HTERT RPE-1 (cell line): Measurements from ENCODE around the gene OR7E24.
"Not testable (repeated sequence)": the region's sequence is repeated elsewhere in the genome, so short reads cannot be mapped to it uniquely, and the experiment has no call there.

Source experiments
- in situ Hi-C: fragments of 300-500 bp; cut with MboI; formaldehyde crosslinking; loops from 4 replicates; pipeline ENCODE4 v1.14.3; 2020; ENCODE audit warnings: low sequenced_read_pairs

The OR7E24 gene

DNA sequence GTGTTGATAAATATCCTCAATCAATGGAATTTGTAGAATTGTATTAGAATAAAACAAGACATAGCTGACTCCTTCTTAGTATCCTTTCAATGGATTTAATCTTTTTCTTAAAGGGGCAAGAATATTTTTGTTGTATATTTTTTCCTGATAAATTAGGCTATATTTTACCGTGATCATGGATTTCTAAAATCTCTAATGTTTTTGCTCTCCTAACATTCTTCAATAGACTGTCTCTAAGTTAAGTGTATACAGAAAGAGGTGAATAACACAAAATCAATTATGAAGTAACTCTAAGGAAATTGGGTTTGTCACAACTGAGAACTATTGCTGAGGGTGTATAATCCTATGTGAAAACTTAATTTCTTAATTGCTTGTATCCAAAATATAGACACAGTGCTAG lies at the start of gene OR7E24:
Gene OR7E24 (plus strand): TSS at position 301 of the 400 bp plus-strand sequence. CDS start 114 bp downstream, outside the sequence.
- in situ Hi-C loops: no loop called here

DNA sequence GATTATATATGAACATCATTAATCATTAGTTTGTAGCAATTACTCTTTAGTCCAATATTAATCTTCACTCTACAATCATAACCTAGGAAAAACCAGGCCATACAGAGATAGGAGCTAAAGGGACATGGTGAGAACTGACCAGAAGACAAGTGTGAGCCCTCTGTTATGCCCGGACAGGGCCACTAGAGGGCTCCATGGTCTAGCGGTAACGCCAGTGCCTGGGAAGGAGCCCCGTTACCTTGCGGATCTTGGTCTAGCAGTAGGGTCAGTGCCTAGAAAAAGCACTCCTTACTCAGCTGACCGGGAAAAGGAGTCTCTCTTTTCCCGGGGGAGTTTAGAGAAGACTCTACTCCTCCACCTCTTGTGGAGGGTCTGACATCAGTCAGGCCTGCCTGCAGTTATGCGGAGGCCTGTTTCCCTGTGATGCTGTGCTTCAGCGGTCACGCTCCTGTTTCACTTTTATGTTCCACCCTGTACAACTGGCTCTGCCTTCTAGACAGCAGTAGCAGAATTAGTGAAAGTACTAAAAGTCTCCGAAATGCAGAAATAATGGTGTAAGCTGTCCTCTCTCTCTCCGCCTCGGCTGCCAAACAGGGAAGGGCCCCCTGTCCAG lies 45.1 kb upstream of the OR7E24 start:
- in situ Hi-C loops: no loop called here

DNA sequence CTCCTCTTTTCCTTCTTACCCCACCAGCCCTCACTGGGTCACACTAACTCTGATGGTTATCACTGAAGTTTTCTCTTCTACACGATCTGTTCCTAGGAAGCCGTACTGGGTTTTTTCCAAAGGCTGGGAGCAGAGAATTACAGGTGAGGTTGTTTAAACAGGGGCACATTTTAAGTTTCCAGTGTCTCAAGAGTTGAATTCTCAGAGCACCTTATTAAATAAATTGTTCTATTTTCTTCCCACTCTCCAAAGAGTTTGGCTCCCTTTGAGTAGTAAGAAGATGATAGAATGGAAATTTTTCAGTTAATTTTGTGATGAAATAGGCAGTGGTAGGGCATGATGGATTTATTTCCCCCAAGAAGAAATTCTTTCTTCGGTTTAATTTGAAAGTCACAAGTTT lies 31.2 kb upstream of the OR7E24 start, which contains the start of gene OR7D4:
Gene OR7D4 (minus strand): TSS at position 101 of the 400 bp plus-strand sequence. CDS start 4,752 bp downstream, outside the sequence.
- in situ Hi-C loops: no loop called here

DNA sequence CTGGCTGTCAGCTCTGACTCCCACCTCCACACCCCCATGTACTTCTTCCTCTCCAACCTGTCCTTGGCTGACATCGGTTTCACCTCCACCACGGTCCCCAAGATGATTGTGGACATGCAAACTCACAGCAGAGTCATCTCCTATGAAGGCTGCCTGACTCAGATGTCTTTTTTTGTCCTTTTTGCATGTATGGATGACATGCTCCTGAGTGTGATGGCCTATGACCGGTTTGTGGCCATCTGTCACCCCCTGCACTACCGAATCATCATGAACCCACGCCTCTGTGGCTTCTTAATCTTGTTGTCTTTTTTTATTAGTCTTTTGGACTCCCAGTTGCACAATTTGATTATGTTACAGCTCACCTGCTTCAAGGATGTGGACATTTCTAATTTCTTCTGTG lies 506 bp downstream of the OR7E24 start:
- in situ Hi-C loops: no loop called here

DNA sequence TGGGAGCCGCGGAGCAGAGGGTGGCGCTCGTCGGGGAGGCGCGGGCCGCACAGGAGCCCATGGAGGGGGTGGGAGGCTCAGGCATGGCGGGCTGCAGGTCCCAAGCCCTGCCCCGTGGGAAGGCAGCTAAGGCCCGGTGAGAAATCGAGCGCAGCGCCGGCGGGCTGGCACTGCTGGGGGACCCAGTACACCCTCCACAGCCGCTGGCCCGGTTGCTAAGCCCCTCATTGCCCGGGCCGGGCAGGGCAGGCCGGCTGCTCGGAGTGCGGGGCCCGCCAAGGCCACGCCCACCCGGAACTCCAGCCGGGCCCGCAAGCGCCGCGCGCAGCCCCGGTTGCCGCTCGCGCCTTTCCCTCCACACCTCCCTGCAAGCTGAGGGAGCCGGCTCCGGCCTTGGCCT lies 32.8 kb downstream of the OR7E24 start:
- in situ Hi-C loops: not testable (repeated sequence)

DNA sequence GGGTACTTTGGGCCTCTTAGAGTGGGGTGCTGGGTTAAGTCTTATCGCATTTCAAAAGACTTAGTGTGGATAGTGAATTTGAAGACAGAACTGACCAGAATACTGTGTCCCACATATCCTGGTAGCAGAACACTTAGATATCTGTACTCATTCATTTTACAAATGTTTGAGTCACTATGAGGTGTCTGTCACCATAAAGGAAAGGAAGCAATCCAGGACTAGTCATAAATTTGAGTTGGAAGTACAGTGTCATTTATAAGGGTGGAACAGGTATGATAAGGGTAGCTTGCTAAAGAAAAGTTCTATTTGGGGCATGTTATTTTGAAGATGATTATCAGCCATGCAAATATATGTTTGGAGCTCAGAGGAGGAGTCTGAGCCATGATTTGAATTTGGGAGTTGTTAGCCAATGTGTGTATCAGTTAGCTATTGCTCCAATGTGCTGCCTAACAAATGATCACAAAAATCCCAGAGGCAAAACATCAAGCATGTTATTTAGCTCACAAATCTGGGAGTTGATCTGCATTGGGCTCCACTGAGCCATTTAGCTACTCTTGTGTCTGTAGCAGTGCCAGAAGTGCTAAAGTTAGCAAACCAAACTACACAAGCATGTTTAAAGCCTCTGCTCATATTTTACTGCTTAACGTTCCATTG lies 38.6 kb downstream of the OR7E24 start:
- in situ Hi-C loops: no loop called here

DNA sequence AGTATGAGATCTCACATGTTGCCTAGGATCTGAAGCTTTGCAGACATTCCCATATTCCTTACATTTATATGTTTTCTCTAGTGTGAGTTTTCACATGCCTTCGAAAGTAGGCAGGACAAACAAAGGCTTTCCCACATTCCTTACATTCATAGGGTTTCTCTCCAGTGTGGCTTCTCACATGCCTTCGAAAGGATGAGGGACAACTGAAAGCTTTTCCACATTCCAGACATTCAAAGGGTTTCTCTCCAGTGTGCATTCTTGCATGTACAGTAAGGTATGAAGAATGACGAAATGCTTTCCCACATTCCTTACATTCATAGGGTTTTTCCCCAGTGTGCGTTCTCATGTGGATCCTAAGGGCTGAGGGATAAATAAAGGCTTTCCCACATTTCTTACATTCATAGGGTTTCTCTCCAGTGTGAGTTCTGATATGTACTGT lies 44.7 kb downstream of the OR7E24 start:
- in situ Hi-C loops: no loop called here

DNA sequence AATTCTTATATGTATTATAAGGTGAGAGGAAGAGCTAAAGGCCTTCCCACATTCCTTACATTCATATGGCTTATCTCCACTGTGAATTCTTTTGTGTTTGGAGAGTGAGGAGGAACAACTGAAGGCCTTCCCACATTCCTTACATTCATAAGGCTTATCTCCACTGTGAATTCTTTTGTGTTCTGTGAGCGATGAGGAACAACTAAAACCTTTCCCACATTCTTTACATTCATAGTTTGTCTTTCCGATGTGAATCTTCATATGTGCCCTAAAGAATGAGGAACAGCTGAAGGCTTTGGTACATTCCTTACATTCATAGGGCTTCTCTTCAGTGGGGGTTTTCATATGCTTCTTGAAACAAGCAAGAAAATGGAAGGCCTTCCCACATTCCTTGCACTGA lies 45.6 kb downstream of the OR7E24 start:
- in situ Hi-C loops: no loop called here
